Measurements from ENCODE around the gene STARD13.
A peak's percentile ranks its signal among the peaks of the same experiment; 100 is the strongest.

Gene STARD13

DNA sequence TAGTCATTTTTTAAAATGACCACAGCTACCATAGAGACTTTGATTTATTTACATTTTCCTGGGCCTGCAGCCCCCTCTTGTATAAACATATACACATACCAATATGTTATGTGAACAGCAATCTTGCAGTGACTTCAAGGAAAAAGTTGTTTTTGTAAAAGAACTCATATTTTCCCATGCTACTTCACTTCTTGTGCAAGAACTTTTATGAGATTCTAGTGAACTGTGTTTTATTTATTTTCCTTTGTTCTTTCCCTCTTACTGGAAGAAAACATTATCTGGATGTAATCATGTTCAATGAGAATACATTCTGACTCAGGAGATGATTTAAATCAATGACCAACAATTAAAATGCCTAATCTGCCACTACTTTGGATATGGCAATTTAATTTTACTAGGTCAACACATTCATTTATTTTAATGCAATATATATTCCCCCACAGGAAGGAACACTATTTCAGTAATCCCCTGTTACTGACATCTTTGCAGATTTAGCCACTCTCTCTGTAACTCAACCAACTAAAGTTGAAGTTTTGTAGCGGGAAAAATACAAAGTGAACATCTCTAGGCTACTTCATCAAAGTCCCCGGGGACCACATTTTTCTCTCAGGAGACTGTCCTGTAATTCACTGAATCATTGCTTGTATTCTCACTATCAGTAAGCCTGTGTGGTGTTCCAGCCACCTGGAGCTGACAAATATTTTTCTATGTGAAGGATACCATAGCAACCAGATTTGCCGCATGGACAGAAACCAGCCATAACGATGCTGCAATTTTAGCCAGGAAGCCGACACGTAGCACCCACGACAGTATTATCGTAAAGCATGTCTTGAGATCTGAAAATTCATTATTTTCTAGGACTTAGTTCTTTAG lies 90.5 kb downstream of the STARD13 start:
- no peak overlapping the region for H3K4me3 ChIP-seq (ENCODE audit: low read length)
- DNase-seq (ENCODE audit: low read depth) = no peak
- TF ChIP-seq, protein P1, sequence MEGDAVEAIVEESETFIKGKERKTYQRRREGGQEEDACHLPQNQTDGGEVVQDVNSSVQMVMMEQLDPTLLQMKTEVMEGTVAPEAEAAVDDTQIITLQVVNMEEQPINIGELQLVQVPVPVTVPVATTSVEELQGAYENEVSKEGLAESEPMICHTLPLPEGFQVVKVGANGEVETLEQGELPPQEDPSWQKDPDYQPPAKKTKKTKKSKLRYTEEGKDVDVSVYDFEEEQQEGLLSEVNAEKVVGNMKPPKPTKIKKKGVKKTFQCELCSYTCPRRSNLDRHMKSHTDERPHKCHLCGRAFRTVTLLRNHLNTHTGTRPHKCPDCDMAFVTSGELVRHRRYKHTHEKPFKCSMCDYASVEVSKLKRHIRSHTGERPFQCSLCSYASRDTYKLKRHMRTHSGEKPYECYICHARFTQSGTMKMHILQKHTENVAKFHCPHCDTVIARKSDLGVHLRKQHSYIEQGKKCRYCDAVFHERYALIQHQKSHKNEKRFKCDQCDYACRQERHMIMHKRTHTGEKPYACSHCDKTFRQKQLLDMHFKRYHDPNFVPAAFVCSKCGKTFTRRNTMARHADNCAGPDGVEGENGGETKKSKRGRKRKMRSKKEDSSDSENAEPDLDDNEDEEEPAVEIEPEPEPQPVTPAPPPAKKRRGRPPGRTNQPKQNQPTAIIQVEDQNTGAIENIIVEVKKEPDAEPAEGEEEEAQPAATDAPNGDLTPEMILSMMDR (conservative IDR thresholded peaks at IDR 0.05; ENCODE audit: low read depth, low read length) = no peak

DNA sequence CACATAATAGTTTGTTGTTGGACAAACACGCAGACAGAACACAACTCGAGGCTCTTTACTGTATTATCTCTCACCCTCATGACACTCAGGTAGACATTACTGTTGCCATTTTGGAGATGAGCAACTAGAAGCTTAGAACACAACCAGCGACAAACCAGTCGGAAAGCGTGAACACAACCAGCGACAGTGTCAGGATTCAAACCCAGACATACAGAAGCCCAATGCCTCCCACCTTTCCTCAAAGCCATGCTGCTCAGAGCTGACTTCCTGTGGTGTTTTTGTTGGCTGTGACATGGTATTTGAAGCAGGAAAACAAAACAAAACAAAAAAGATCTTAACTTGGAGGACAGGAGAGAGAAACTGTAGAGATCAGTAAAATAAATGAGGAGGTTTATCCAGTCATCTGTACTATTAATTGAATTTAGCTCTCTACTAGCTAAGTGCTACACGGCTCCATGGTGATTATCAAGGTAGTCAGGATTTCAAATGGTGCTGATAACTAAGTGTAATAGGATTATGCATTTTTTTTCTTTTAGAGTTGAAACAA lies 92.1 kb downstream of the STARD13 start:
- no peak overlapping the region for H3K4me3 ChIP-seq (ENCODE audit: low read length)
- TF ChIP-seq, protein P1 (conservative IDR thresholded peaks at IDR 0.05; ENCODE audit: low read depth, low read length) = no peak
- DNase-seq (ENCODE audit: low read depth) = peak; percentile 72

DNA sequence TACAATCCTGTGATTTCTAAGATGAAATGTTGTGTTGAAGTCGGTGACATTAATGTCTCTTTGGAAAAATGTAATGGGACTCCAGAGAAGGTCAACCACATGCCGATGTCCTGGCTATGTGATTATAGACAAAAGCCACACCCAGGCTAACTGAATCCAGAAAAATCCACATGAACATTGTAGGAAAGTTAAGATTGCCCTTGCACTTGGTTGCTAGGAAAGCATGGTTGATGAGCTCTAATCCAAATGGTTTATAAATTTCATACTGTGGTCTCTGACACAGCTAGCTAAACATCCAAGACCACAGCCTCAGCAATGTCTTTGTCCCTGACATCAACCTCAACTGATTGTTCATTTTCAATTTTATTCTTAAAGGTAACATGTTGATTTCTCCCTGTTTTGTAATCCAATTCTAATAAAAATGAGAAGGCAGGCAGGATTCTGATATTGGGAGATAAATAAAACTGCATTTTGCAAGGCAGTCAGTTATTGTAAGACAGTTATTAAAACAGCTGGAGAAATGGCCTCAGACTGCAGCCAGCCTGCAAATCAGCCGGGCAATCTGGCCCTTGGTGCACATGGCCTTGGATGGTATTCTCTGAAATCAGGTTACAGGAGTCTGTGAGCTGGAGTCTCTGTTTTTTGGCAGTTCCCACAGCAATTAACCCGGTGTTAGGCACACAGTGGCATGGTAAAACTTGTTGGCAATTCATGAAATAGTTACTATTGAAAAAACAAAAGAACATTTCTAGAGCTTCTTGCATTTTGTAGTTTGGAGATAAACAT lies 93.9 kb downstream of the STARD13 start:
- TF ChIP-seq, protein P1 (conservative IDR thresholded peaks at IDR 0.05; ENCODE audit: low read depth, low read length) = no peak
- no peak for DNase-seq (ENCODE audit: low read depth)

DNA sequence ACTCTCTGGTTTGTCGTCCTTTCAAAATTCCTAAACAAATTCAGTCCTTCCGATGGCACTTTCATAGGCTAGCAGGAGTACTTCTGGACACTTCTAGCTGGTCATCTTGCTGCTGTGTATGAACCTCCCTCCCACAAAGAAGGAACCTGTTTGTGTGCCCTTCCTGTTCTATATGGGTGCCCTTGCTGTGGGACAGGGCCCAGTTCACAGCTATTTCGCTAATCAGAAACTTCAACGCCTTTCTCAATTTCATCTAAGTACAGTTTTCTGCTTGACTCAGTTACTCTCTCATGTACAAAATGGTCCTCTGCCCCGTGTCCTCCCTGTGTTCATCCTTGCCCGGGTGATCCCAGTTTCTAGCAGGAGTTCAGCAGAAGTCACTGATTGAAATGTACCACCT lies 96.1 kb downstream of the STARD13 start:
- DNase-seq (ENCODE audit: low read depth) = no peak
- TF ChIP-seq, protein P1 (conservative IDR thresholded peaks at IDR 0.05; ENCODE audit: low read depth, low read length) = no peak
- H3K4me3 ChIP-seq (ENCODE audit: low read length) = no peak overlapping the region

More for the DNA sequence above, 93.9 kb downstream of the STARD13 start:
- no peak overlapping the region for H3K4me3 ChIP-seq (ENCODE audit: low read length)

DNA sequence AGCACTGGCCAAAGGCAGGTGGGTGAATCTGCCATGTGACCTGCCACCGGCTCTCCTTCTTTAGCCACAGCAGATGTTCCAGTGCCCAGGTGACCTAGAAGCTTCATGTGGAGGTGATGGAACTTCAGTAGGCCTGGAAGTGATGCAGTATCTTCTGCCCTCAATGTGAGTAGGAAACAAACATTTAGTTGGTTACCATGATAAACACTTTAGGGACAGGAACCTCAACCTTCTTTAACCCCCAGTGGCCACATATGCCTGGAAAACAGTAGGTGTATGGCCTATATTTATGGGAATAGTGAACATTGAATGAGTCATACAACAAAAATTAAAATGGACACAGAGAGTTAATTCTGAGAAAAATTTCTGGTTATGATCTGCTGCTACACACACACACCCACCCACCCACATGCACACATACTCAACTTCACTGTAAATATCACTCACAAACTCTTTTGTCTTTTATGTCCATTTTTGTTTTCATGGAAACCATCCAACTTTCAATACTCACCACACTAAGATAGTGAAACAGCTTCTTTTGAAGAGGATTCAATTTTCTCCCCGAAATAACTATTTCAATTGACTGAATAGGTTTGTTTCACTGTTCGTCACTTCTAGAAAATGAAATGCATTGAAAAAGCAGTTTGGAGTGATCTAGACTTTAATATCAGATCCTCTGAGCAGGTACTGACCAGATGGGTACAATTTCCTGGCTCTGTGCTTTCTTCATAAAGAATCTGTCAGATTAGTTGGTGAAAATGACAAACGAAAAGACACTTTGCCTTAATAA lies 97.3 kb downstream of the STARD13 start:
- TF ChIP-seq, protein P1 (conservative IDR thresholded peaks at IDR 0.05; ENCODE audit: low read depth, low read length) = no peak
- no peak overlapping the region for H3K4me3 ChIP-seq (ENCODE audit: low read length)
- no peak for DNase-seq (ENCODE audit: low read depth)

DNA sequence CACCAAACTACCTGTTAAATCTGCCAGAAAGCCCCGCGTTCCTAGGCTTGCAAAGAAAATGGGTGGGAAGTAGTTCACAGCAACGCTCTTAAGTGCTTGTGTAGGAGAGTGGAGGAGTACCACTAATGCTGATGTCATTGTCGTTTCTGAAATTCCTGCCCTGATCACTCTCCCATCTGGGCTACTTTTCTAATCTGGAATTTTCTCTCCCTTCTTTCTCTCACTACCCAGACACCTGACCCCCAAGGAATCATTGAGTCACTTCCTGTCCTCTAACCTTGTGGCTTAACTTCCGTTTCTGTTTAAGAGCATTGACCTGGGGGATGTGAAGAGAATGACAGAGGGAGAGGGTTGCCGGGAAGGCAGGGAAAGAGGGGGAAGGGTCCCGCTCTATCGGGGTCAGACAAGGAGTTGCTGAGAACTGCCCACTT lies 98.7 kb downstream of the STARD13 start:
- TF ChIP-seq, protein P1 (conservative IDR thresholded peaks at IDR 0.05; ENCODE audit: low read depth, low read length) = no peak
- no peak overlapping the region for H3K4me3 ChIP-seq (ENCODE audit: low read length)
- DNase-seq (ENCODE audit: low read depth) = no peak

Data from retinal pigment epithelial cell (primary cell).